ELR (cell line): Measurements from ENCODE around the gene LRG1.
"Not testable (repeated sequence)": the region's sequence is repeated elsewhere in the genome, so short reads cannot be mapped to it uniquely, and the experiment has no call there.

Experiments
- DNase-seq: peaks from one replicate; pipeline ENCODE4 v3.0.0-alpha.2; 2015; ENCODE audit warnings: low read depth

LRG1 gene

DNA sequence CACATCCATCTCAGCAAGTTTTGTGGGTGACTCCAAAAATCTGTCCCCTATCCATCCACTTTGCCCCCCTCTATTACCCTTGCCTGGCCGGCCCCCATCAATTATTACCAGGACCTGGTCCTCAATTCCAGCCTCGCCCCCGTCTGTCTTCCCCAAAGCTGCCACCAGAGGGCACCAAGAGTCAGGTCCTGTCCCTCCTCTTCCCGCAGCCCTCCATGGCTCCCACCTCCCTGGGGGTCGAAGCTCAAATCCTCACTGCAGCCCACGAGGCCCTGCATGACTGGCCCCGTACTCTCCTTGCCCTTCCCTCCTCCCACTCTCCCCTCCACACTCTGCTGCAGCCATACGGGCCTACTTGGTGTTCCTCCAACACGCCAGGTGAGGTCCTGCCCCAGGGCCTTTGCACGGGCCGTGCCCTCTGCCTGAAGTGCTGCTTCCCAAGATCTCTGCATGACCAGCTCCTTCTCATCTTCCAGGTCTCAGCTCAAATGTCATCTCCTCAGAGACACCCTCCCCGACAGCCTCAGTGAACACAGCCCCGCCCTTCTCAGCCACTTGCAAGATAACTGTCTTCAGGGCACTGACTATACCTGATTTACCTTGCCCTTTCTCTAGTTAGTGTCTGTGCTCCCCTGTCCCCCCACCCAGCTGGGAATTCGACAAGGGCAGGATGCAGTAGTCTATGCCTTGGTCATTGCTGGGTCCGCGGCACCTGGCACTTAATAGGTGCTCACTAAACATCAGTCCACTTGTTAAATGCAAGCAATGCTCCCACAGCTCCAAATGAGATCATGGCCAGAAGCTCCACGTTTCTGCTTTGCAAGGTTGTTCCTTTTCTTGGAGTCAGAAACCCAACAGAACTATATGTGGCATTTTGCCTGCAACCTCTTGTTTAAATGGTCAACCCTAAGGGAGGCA is 36.4 kb upstream of the LRG1 start:
- DNase-seq, result peak; percentile 76

DNA sequence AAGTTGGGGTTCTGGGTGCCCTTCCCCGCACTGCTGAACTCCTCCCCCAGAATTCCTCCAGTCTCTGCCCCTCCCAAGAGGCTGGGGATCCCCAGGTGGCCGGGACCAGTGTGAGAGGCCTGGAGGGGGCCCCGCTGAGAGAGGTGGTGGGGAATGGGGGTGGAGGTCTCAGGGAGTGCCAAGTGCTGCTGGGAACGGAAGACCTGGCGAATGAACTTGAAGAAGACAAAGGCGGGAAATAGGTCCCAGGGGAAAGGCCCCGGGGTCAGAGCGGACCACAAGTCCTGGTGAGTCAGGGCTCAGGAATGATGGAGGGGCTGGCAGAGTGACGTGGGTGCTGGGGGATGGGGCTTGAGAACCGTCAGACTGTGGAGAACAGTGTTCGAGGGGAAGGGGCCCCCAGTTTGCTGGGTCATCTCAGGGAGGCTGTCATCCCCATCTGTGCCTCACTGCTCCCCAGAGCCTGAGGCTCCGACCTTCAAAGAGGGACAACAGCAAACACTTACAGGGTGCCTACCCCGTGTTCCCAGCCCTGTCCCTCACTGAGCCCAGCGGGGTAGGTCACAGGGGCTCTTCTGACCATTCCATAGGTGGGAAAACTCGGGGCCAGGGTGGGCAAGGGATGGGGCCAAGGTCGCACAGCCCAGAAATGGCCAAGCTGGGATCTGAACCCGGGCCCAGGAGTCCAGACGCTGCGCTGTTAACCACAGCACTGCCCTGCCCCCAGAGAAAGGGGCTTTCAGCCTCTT is 35.6 kb upstream of the LRG1 start:
- DNase-seq, result peak; percentile 97

DNA sequence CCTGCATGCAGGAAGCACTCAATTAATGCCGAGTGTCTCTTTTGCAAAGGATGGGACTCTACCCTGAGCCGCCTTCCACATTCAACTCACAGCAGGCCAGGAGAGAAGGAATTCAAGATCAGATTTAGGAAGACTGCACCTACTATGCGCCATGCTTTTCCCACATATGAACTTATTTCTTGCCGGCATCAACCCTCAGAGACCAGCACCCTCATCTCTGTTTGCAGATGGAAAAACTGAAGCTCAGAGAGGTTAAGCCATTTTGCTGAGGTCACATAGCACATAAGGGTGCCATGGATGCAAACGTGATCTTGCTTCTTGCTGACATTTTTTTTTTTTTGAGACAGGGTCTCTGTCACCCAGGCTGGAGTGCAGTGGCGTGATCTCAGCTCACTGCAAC is 33.8 kb upstream of the LRG1 start:
- DNase-seq, result no peak

DNA sequence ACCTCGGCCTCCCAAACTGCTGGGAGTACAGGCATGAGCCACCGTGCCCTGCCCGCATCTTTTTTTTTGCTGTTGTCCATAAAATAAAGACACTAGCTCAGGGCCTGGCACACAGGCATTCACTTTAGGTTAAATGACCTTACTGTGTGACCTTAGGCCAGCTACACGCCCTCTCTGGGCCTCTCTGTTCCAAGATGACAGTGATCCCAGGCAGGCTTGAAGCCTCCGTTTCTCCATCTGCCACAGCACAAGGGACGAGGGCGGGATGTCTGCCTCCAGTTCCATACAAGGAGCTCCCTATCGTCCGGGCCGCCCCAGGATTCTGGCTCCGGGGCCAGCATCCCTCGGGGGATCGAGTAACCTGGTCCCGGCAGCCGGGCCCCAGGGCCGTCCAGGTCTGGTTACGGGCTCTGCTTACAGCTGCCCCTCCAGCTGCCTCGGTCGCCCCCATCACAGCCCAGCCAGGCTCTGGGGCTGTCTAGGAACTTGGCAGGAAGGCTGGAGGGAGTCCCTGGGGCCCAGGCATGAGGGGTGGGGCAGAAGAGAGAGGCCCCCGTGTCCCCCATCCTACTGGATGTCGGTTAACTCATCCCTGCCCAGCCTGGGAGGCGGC is 31.6 kb upstream of the LRG1 start:
- no peak for DNase-seq

DNA sequence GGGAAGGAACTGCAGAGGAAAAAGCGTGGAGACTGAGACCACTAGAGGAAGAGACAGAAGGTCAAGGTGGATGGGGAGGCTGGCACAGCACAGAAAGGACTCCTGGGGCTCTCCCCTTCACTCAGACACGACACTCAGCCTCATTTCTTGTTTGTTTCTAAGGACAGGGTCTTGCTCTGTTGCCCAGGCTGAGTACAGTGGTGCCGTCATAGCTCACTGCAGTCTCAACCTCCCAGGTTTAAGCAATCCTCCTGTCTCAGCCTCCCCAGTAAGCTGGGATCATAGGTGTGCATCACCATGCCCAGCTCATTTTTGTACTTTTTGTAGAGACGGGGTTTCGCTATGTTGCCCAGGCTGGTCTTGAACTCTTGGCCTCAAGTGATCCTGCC is 31.1 kb upstream of the LRG1 start:
- no peak for DNase-seq

DNA sequence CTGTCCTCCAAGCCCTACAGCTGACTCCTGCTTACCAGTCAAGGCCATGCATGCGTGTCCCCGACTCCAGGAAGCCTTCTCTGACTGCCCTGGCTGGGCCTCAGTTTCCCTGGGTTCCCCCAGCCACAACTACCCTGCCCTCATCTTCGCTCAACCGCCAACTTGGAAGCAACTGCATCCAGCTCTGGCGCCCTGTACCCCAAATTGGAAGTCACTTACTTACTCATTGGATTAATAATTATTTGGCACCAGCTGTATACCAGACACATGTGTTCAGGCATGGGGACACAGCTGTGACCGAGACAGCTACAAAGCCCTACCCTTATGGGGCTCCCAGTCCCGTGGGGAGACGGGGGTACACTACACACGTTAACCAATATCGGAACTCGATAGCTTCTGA is 30.6 kb upstream of the LRG1 start:
- no peak for DNase-seq

DNA sequence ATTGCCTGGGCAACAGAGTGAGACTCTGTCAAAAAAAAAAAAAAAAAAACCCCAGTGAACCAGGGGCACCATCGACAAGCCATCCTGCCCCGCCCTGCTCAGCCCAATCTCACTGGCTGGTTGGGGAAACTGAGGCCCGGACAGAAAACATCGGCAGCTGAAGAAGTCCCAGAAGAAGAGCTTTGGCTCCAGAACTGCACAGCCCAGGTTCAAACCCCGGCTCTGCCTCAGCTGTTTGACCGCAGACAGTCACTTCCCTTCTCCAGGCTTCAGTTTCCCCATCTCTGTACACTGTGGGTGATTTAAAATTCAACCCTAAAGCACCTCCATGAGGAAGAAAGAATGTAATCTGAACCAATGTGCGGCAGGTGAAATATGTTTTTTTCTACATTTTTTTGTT is 29.1 kb upstream of the LRG1 start:
- DNase-seq, result no peak

DNA sequence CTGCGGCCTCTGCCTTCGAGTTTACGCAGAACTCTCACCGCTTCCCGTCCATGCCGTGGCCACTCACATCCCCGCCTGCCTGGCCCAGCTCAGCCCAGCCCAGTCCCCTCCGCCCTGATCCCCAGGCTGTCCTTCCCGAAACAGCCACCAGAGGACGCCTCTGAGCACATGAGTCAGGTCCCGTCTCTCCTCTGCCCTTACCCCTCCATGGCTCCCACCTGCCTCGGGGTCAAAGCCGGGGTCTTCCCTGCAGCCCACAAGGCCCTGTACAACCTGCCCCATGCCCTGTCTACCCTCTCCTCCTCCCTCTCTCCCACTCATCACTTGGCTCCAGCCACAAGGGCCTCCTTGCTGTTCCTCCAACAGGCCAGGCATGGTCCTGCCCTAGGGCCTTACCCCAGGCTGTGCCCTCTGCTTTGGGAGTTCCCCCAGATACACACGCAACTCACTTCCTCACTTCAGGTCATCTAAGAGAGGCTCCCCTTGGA is 27.8 kb upstream of the LRG1 start:
- DNase-seq, result peak; percentile 59

DNA sequence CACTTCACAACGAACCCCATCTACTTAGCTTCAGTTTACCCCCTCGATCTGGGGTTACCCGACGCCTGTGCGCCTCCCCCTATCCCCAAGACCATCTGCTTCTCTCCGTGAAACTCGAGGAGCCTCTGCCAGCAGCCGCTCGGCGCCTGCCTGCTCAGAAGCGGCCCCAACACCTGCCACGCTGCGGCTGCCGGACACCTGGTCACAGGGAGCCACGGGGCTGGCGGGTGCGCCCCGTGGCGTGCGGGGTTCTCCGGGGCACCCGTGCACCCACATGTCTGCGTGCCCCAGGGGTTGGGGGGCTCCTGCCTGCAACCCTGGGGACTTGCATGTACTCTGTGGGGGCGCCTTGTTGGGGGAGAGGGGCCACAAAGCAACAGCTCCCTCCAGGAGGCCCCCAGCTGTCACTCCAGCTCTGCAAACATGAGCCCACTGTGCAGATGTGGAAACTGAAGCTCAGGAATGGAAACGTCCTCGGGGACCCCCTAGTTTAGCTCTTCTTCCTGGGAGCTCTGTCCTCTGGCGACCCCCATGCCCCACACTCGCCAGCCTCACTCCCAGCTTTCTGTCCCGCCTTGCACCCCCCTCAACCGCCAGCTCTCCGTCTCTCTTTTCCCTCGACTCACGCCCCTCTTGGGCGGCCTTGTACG is 26.7 kb upstream of the LRG1 start:
- DNase-seq, result no peak

DNA sequence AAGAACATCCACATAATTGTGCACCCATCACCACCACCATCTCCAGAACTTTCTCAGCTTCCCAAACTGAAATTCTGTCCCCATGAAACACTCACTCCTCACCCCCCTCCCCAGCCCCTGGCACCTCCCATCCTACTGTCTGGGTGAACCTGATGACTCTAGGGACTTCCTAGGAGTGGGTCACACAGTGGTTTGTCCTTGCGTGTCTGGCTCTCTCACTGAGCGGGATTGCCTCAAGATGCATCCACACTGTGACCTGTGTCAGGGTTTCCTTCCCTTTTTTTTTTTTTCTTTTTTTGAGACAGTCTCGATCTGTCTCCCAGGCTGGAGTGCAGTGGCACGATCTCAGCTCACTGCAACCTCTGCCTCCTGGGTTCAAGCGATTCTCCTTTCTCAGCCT is 23.7 kb upstream of the LRG1 start:
- DNase-seq, result not testable (repeated sequence)

DNA sequence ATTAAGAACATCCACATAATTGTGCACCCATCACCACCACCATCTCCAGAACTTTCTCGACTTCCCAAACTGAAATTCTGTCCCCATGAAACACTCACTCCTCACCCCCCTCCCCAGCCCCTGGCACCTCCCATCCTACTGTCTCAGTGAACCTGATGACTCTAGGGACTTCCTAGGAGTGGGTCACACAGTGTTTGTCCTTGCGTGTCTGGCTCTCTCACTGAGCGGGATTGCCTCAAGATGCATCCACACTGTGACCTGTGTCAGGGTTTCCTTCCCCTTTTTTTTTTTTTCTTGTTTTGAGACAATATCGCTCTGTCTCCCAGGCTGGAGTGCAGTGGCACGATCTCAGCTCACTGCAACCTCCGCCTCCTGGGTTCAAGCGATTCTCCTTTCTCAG is 22.2 kb upstream of the LRG1 start:
- not testable (repeated sequence) for DNase-seq

DNA sequence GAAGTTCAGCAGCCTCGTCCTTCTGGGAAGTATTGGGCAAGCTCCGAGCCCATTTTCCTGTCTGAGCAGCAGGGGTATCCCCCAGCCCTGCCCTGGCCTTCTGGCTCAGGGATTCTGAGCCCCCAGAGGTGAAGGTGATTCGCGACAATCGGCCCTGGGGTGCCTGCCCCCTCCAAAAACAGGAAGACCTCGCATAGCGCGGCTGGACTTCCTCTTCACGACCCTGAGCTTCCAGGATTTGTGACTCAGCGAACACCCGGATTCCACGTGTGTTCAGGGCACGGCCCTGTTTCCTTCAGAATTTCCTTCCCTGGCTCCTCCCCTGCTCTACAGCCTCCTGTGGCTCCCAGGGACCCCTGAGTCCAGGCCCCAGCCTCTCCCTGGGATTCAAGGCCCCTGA is 19.7 kb upstream of the LRG1 start, which contains the start of gene SEMA6B:
SEMA6B (minus strand) TSS at position 116 of the 400 bp plus-strand sequence. CDS start 1,227 bp downstream, outside the sequence.
- peak; percentile 57 for DNase-seq

DNA sequence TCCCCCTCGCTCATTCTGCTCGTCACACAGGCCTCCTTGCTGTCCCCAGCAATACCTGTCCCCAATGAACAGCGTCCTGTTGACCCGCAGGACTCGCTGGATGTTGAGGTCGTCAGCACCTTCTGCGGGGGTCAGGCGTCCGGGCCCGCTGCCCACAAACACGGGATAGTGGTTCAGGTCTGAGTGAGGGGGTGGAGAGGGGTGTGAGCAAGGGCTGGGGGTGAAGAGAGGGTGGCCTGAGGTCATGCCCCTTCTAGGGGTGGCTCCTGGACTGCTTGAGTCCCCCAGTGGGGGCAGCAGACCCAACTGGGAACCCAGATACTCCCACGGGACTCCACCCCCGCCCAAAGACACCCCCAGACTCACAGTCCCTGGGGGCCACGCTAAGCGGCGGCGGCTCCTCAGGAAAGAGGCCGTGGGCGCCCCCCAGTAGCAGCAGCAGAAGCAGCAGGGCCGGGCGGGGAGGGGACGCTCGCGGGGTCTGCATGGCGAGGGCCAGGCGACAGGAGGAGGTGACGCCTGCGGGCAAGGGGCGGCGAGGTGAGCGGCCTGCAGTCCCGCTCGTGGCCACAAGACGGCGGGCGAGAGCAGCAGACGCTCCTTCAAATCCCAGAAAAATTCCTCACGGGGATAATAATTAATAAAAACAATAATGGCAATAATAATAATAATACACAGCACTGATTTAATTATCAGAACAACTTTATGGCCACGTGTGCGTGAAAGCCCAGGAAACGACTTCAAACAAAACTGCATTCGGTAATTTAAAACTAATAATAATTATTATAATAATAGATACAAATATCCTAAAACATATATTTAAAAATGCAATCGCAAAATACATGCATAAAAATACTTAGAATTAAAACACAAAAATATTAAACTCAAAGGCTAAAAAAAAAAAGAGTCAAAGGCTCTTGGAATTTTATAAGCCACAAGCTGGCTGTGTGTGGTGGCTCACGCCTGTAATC is 18.4 kb upstream of the LRG1 start:
- DNase-seq, result peak; percentile 45

DNA sequence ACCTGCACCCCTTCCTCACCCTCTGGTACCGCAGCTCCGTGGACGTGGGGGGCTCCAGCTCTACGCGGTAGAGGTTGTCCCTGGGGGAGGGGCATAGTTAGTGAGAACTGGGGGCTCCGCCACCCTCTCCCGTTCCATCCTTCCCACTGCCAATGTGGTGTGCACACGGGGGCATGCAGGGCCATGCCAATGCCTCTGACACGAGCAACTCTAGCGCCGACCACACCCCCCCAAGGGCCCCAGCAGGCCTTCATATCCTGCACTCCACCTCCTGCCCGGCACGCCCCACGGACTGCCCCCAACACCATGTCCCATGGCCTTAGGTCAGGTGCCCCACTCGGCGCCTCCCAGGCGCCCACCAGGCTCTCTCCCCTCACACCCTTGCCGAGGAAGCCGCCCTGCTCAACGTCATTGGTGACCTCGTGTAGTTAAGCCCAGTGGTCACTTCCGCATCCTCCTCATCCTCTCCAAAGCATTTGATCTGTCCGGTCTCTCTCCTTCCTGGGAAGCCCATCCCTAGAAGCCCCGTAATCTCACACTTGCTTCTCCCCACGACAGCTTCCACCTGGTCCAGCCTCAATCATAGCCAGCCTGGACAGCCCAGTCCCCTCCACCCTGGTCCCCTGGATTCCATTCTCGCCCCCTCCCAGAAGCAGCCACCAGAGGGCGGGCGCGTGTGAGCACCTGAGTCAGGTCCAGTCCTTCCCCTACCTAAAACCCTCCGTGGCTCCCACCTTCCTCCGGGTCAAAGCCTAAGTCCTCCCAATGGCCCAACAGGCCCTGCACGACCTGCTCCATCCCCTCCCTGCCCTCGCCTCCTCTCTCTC is 17.5 kb upstream of the LRG1 start:
- peak; percentile 38 for DNase-seq

DNA sequence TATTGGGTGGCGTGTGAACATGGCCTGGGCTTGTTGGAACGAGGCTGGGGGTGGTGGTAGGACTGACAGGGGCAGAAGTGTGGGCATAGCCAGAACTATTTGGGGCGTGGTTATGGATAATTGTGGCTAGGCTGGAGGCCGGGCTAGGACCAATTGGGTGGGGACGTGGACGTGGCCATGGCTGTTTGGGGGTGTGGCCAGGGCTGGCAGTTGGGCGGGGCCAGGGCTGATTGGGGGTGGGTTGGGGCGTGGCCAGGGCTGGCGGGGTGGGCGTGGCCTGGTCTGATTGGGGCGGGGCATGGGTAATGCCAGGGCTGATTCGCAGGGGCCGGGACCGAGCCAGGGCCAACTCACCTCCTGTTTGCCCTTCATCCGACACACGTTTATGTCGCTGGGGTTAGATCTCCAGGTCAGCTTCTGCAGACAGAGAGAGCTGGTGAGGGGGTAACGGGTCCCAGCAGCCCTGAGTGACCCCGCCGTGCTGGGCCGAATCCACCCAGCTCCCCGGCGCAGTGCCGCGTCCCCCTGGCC is 16.8 kb upstream of the LRG1 start:
- DNase-seq, result peak; percentile 68

DNA sequence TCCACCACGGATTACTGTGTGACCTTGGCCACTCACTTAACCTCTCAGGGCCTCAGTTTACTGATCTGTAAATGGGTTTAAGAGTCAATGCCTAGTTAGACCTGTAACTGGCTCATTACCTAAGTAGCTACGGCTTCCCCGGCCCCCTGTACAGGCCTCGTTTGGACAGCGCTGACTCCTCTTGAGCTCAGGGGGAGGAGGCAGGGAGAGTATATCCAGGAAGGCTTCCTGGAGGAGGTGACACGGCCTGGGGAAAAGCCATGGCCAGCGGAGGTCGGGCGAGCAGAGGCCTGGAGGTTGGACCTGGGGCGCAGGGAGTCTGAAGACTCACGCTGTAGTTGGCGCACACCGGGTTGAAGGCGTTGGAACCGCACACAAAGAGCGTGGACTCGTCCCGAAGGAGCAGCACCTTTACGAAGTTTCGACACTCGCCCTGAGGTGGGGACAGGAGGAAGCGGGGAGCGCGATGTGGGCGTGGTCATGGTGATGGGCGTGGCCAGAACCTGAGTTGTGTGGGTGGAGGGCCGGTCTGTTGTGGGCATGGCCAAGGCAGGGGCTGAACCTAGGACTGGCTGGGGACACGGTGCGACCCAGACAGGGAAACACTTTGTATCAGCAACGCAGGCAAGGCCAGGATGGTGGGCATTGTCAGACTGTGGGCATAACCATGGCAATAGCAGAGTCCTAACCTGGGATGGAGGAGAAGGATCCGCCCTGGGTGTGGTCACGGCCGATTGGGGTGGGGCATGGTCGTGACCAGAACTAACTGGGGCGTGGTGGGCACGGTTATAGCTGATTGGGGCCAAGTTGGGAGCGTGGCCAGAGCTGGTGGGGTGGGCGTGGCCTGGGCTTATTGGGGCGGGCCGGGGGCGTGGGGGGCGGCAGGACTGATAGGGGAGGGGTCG is 16.1 kb upstream of the LRG1 start:
- DNase-seq, result peak; percentile 49

DNA sequence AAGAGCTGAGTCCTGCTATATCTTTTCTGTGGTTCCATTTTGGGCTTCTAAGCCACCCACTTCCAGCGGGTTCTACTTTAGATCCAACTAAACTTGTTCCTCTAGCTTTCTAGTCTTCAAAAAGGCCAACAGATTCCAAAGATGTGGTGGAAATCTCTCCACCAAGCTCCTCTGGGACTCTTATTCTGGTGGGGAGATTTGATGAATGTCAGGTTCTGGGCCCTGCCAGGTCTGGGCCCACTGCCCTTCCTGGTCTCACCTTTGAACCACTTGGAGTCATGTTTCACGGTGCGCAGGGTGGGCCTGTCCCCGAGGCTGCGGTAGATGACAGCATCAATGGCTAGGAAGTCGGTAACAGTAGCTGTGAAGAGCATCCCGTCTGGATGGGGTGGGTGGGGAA is 14.9 kb upstream of the LRG1 start:
- DNase-seq, result no peak

DNA sequence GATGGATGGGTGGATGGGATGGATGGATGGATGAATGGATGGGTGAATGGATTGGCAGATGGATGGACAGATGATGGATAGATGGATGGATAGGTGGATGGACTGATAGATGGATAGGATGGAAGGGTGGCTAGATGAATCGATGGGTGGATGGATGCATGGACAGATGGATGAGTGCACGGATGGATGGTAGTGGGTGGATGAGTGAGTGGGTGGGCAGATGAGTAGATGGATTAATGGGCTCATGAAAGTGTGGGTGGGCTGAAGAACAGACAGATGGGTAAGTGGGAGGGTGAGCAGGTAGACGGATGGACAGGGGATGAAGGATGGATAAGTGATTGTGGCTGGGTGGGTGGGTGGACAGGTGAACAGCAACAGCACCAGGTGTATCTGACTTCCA is 13.9 kb upstream of the LRG1 start:
- no peak for DNase-seq
